ENCODE results near the gene WDFY2.

The WDFY2 gene

GRCh38 chr13:51772105-51772455 lies 187.8 kb downstream of the WDFY2 start:
- Histone ChIP-seq H3K4me2 (ENCODE audit: low read depth, low read length, poor library complexity, severe bottlenecking) (no peak overlapping the region), H3K79me2 (ENCODE audit: insufficient read depth, low read length) (no peaks in the 10 kb centered on the region), H3K9me2 (replicated peaks; ENCODE audit: insufficient read depth, low read length) (no peaks in the 10 kb centered on the region), H2AFZ (ENCODE audit: low read depth, low read length, severe bottlenecking) (no peak overlapping the region), H3K27ac (ENCODE audit: low read depth, low read length) (no peak overlapping the region), H3K27me3 (ENCODE audit: low read length) (no peaks in the 10 kb centered on the region), H3K36me3 (ENCODE audit: low read length) (no peaks in the 10 kb centered on the region), H3F3A (ENCODE audit: insufficient read depth) (no peaks in the 10 kb centered on the region), H3K4me3 (ENCODE audit: insufficient read depth, low read length, poor library complexity, severe bottlenecking) (no peak overlapping the region), H3K9me3 (ENCODE audit: insufficient read depth, low read length) (no peaks in the 10 kb centered on the region), H4K20me1 (ENCODE audit: low read depth, low read length) (no peaks in the 10 kb centered on the region), H3K9ac (ENCODE audit: low read length) (no peak overlapping the region)
- TF ChIP-seq EZH2phosphoT487 (conservative IDR thresholded peaks at IDR 0.05; ENCODE audit: low read length), result no peak

- H3K4me2 ChIP-seq (ENCODE audit: low read depth, low read length, poor library complexity, severe bottlenecking), result no peak overlapping the region
- H3F3A ChIP-seq (ENCODE audit: insufficient read depth), result no peaks in the 10 kb centered on the region
- H3K9me3 ChIP-seq (ENCODE audit: insufficient read depth, low read length), result no peaks in the 10 kb centered on the region
- no peaks in the 10 kb centered on the region for H3K27me3 ChIP-seq (ENCODE audit: low read length)
- H4K20me1 ChIP-seq (ENCODE audit: low read depth, low read length), result no peaks in the 10 kb centered on the region
- no peak overlapping the region for H3K4me3 ChIP-seq (ENCODE audit: insufficient read depth, low read length, poor library complexity, severe bottlenecking)
- H2AFZ ChIP-seq (ENCODE audit: low read depth, low read length, severe bottlenecking), result no peak overlapping the region
- H3K27ac ChIP-seq (ENCODE audit: low read depth, low read length), result no peak overlapping the region
- TF ChIP-seq CTCF (IDR thresholded peaks at IDR 0.05; ENCODE audit: insufficient read depth, low read length, poor library complexity, severe bottlenecking) (no peak), EZH2phosphoT487 (conservative IDR thresholded peaks at IDR 0.05; ENCODE audit: low read length) (no peak)
- H3K9me2 ChIP-seq (replicated peaks; ENCODE audit: insufficient read depth, low read length), result no peaks in the 10 kb centered on the region
- H3K79me2 ChIP-seq (ENCODE audit: insufficient read depth, low read length), result no peaks in the 10 kb centered on the region
- H3K36me3 ChIP-seq (ENCODE audit: low read length), result no peaks in the 10 kb centered on the region
- no peak overlapping the region for H3K9ac ChIP-seq (ENCODE audit: low read length)
These were observed 188.5 kb downstream of the WDFY2 start for GRCh38 chr13:51772781-51773180.

- TF ChIP-seq CTCF (IDR thresholded peaks at IDR 0.05; ENCODE audit: insufficient read depth, low read length, poor library complexity, severe bottlenecking) (no peak), EZH2phosphoT487 (conservative IDR thresholded peaks at IDR 0.05; ENCODE audit: low read length) (no peak)
- H3F3A ChIP-seq (ENCODE audit: insufficient read depth), result no peaks in the 10 kb centered on the region
- no peak overlapping the region for H3K4me2 ChIP-seq (ENCODE audit: low read depth, low read length, poor library complexity, severe bottlenecking)
- no peaks in the 10 kb centered on the region for H3K9me3 ChIP-seq (ENCODE audit: insufficient read depth, low read length)
- H3K9ac ChIP-seq (ENCODE audit: low read length), result no peak overlapping the region
- no peaks in the 10 kb centered on the region for H3K9me2 ChIP-seq (replicated peaks; ENCODE audit: insufficient read depth, low read length)
- no peaks in the 10 kb centered on the region for H3K27me3 ChIP-seq (ENCODE audit: low read length)
- no peaks in the 10 kb centered on the region for H3K36me3 ChIP-seq (ENCODE audit: low read length)
- H3K79me2 ChIP-seq (ENCODE audit: insufficient read depth, low read length), result no peaks in the 10 kb centered on the region
- H3K4me3 ChIP-seq (ENCODE audit: insufficient read depth, low read length, poor library complexity, severe bottlenecking), result no peak overlapping the region
- no peaks in the 10 kb centered on the region for H4K20me1 ChIP-seq (ENCODE audit: low read depth, low read length)
- no peak overlapping the region for H2AFZ ChIP-seq (ENCODE audit: low read depth, low read length, severe bottlenecking)
- no peak overlapping the region for H3K27ac ChIP-seq (ENCODE audit: low read depth, low read length)
These were observed 189.3 kb downstream of the WDFY2 start for GRCh38 chr13:51773515-51773914.

- Histone ChIP-seq H3K4me3 (ENCODE audit: insufficient read depth, low read length, poor library complexity, severe bottlenecking) (no peak overlapping the region), H3K9ac (ENCODE audit: low read length) (no peak overlapping the region), H3K79me2 (ENCODE audit: insufficient read depth, low read length) (no peaks in the 10 kb centered on the region), H3K4me2 (ENCODE audit: low read depth, low read length, poor library complexity, severe bottlenecking) (no peak overlapping the region), H3K36me3 (ENCODE audit: low read length) (no peaks in the 10 kb centered on the region), H3F3A (ENCODE audit: insufficient read depth) (no peaks in the 10 kb centered on the region), H4K20me1 (ENCODE audit: low read depth, low read length) (no peaks in the 10 kb centered on the region), H2AFZ (ENCODE audit: low read depth, low read length, severe bottlenecking) (no peak overlapping the region), H3K9me3 (ENCODE audit: insufficient read depth, low read length) (no peaks in the 10 kb centered on the region), H3K27me3 (ENCODE audit: low read length) (no peaks in the 10 kb centered on the region), H3K9me2 (replicated peaks; ENCODE audit: insufficient read depth, low read length) (no peaks in the 10 kb centered on the region), H3K27ac (ENCODE audit: low read depth, low read length) (no peak overlapping the region)
- TF ChIP-seq CTCF (IDR thresholded peaks at IDR 0.05; ENCODE audit: insufficient read depth, low read length, poor library complexity, severe bottlenecking), result no peak
- TF ChIP-seq EZH2phosphoT487 (conservative IDR thresholded peaks at IDR 0.05; ENCODE audit: low read length), result no peak
These were observed 191.9 kb downstream of the WDFY2 start for GRCh38 chr13:51776179-51776578.
